Upper lobe of left lung (tissue), 6 donors: ENCODE results near the gene DERA. TPM values are rescaled to one million over a fixed set of nuclear protein-coding genes. Genes with fewer than 3 reads are reported as not detected.
"Not testable (repeated sequence)": the region's sequence is repeated elsewhere in the genome, so short reads cannot be mapped to it uniquely, and the experiment has no call there.

ENCODE experiments used
- ATAC-seq, 2 donors: fragments of 200-7000 bp; cut with Tn5 transposase; one replicate each; pipeline ENCODE4 v1.9.1; 2022; ENCODE audit warnings: mild to moderate bottlenecking in 2 of 2, moderate library complexity in 2 of 2; ENCODE audit not compliant: low FRiP score in 2 of 2
- DNase-seq, 2 donors: peaks; one replicate each; pipeline ENCODE4 v3.0.0-alpha.2; 2019 to 2020
- H3K27ac ChIP-seq, 4 donors: fragments of 200-600 bp; sonication (generic); one replicate each; pipeline ENCODE4 v1.5.1; 2016 to 2019
- H3K27me3 ChIP-seq, 4 donors: fragments of 200-600 bp; sonication (generic); one replicate each; pipeline ENCODE4 v1.5.1; 2017 to 2019
- H3K36me3 ChIP-seq, 4 donors: fragments of 200-600 bp; sonication (generic); one replicate each; pipeline ENCODE4 v1.5.1; 2016 to 2019
- H3K4me1 ChIP-seq, 4 donors: fragments of 200-600 bp; sonication (generic); one replicate each; pipeline ENCODE4 v1.5.1; 2018 to 2019
- H3K4me3 ChIP-seq, 4 donors: fragments of 200-600 bp; sonication (generic); one replicate each; pipeline ENCODE4 v1.5.1; 2017 to 2019; ENCODE audit warnings: mild to moderate bottlenecking in 2 of 4, moderate library complexity in 1 of 4
- H3K9me3 ChIP-seq, 4 donors: fragments of 200-600 bp; sonication (generic); one replicate each; pipeline ENCODE4 v1.5.1; 2018 to 2019
- EP300 ChIP-seq, 4 donors: sonication (generic); formaldehyde crosslinking; IDR thresholded peaks; one replicate each; pipeline ENCODE4 v1.5.1; 2017; ENCODE audit warnings: antibody characterized with exemption in 4 of 4, control low read depth in 2 of 4
- POLR2A ChIP-seq, 4 donors: fragments of 450-650 bp; IDR thresholded peaks; one replicate each; pipeline ENCODE4 v1.5.1; 2016 to 2017; ENCODE audit warnings: antibody characterized with exemption in 4 of 4, mild to moderate bottlenecking in 2 of 4
- POLR2AphosphoS5 ChIP-seq, 2 donors: sonication (generic); formaldehyde crosslinking; IDR thresholded peaks; one replicate each; pipeline ENCODE4 v1.5.1; 2017; ENCODE audit warnings: antibody characterized with exemption in 2 of 2
- WGBS, 2 donors: methylation state at CpG; one replicate each; pipeline ENCODE4 v1.1.5; 2017 to 2018; 5-methylcytosine and 5-hydroxymethylcytosine counted together
- total RNA-seq, 6 donors: library from RNA; depleted of rRNA in 4 of 6; stranded (reverse); fragments of >200 nt in 4 of 6; gene quantifications; one replicate each; pipeline versions ENCODE4 v1.1.0 to v1.2.1, GENCODE V29; 2016 to 2021
- TF ChIP-seq, protein P1 (sequence below), 6 experiments: fragments of 450-650 bp in 4 of 6; fragments of 200-600 bp in 2 of 6; sonication (generic) in 2 of 6; IDR thresholded peaks; one replicate each; pipeline ENCODE4 v1.5.1; 2016 to 2019; ENCODE audit warnings: antibody characterized with exemption in 6 of 6
- donor health status: DM: no; HTN: no; CAD: no; lungs with moderate emphysema.
- donor health status: DM: no; HTN: yes; CAD: no; lungs with severe emphysema.

DERA gene
- total RNA-seq, 6 donors from 2014 or later, result 13.6 to 63.8 (median 39.2) TPM

DNA sequence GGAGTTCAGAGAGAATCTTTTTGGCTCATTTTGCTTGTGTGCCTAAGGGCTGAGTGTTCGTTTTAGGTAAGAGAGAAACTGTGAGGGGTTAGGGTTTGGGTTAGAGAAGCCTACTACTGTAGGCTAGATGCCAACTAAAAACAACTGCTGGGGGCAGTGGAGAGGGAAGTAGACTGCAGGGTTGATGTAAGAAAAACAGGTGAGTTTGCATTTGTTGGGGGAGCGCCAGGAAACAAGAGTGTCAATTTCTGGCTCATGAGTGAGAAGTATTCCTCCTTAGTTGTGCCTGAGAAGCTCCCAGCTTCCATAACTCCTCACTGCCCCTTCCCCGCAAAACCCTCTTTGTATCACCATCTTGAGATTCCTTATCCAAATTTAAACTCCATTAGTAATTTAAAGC, 92.3 kb downstream of the DERA start:
- WGBS, 2 donors, result 88 to 92% methylated on average over 3 of the region's 3 CpGs
- no peak for DNase-seq
- no peak overlapping the region for H3K27ac ChIP-seq
- H3K36me3 ChIP-seq, result peaks cover 0 to 12% (median 0%) of the 10 kb centered on the region in 4 donors
- TF ChIP-seq, protein P1, sequence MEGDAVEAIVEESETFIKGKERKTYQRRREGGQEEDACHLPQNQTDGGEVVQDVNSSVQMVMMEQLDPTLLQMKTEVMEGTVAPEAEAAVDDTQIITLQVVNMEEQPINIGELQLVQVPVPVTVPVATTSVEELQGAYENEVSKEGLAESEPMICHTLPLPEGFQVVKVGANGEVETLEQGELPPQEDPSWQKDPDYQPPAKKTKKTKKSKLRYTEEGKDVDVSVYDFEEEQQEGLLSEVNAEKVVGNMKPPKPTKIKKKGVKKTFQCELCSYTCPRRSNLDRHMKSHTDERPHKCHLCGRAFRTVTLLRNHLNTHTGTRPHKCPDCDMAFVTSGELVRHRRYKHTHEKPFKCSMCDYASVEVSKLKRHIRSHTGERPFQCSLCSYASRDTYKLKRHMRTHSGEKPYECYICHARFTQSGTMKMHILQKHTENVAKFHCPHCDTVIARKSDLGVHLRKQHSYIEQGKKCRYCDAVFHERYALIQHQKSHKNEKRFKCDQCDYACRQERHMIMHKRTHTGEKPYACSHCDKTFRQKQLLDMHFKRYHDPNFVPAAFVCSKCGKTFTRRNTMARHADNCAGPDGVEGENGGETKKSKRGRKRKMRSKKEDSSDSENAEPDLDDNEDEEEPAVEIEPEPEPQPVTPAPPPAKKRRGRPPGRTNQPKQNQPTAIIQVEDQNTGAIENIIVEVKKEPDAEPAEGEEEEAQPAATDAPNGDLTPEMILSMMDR (IDR thresholded peaks at IDR 0.05), result no peak
- TF ChIP-seq POLR2A (IDR thresholded peaks at IDR 0.05) (no peak), EP300 (IDR thresholded peaks at IDR 0.05) (no peak), POLR2AphosphoS5 (IDR thresholded peaks at IDR 0.05) (no peak)
- ATAC-seq, result no peak
- no peaks in the 10 kb centered on the region for H3K27me3 ChIP-seq
- H3K9me3 ChIP-seq, result no peaks in the 10 kb centered on the region
- no peak overlapping the region for H3K4me3 ChIP-seq
- no peaks in the 10 kb centered on the region for H3K4me1 ChIP-seq

DNA sequence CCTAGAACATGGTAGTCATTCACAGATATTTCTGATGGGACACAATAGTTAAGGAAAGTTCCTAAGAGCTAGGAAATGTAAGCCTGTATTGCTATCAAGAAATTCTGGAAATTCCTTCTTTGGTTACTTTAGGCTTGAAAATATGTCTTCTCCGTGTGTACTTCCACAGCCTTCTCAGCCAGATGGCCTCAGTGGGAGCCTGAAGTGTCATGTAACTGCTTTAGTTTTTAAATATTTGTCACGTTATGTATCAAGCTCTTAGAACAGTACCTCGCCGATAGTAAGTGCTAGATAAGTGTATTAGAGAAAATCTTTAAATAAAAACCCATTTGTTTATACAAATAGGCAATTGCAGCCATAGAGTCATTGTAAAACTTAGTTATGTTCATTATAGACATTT, 95.6 kb downstream of the DERA start:
- ATAC-seq, result no peak
- H3K27me3 ChIP-seq, result no peaks in the 10 kb centered on the region
- DNase-seq, result no peak
- H3K27ac ChIP-seq, result no peak overlapping the region
- no peaks in the 10 kb centered on the region for H3K9me3 ChIP-seq
- no peak for TF ChIP-seq EP300 (IDR thresholded peaks at IDR 0.05)
- TF ChIP-seq POLR2AphosphoS5 (IDR thresholded peaks at IDR 0.05), result no peak
- TF ChIP-seq POLR2A (IDR thresholded peaks at IDR 0.05), result no peak
- TF ChIP-seq, protein P1 (IDR thresholded peaks at IDR 0.05), result no peak
- H3K4me1 ChIP-seq, result peaks cover 0 to 4% (median 2%) of the 10 kb centered on the region in 4 donors
- peaks cover 0 to 8% (median 0%) of the 10 kb centered on the region in 4 donors for H3K36me3 ChIP-seq
- WGBS, 2 donors, result 75 to 81% methylated on average over 4 of the region's 4 CpGs
- H3K4me3 ChIP-seq, result no peak overlapping the region

DNA sequence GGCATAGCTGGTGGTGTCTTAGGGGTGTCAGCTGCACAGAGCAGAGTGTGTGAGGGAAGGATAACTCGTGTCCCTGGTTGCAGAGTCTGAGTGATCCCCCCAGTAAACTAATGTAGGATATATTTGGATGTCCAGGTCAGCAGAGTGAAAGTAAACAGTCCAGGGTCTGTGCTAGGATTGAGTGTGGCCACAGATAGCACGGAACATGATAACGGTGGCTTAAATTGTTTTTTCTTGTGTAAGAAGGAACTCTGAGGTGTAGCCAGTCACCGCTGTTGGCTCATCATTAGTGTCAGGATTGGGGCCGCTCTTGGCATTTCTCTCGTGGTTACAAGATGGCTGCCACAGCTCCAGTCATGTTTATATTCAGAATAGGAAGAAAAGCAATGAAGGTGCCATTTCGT, 97.3 kb downstream of the DERA start:
- TF ChIP-seq POLR2A (IDR thresholded peaks at IDR 0.05) (no peak), EP300 (IDR thresholded peaks at IDR 0.05) (no peak), POLR2AphosphoS5 (IDR thresholded peaks at IDR 0.05) (no peak)
- TF ChIP-seq, protein P1 (IDR thresholded peaks at IDR 0.05), result no peak
- ATAC-seq (no peak), DNase-seq (no peak)
- Histone ChIP-seq H3K27me3 (no peaks in the 10 kb centered on the region), H3K27ac (no peak overlapping the region), H3K36me3 (peaks cover 0 to 8% (median 0%) of the 10 kb centered on the region in 4 donors), H3K4me1 (peaks cover 3 to 11% (median 7%) of the 10 kb centered on the region in 4 donors), H3K4me3 (no peak overlapping the region), H3K9me3 (no peaks in the 10 kb centered on the region)
- 91 to 98% methylated on average over 7 of the region's 7 CpGs for WGBS, 2 donors

DNA sequence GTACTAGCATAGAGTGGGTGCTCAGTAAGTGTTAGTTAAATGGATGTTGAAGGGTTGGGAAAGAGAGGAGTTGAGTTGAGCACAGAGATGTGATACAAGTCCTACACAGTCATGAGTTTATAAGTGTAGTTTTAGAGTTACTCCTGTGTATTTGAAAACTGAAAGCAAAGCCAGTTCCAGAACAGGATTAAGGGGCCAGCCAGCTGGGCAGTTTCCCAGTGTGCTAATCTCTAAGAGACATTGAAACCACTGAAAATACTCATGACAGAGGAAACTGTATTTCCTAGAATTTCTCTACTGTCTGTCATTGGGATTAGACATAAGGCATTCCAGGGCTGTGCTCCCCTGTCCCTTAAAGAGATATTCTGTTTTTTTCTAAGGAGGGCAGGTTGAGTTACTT, 101.0 kb downstream of the DERA start:
- Histone ChIP-seq H3K27me3 (no peaks in the 10 kb centered on the region), H3K27ac (peak overlapping the region in 3 of 4 donors; percentile 4 to 55 (median 36)), H3K9me3 (peaks cover 0 to 8% (median 7%) of the 10 kb centered on the region in 4 donors), H3K4me3 (no peak overlapping the region), H3K4me1 (peaks cover 3 to 11% (median 7%) of the 10 kb centered on the region in 4 donors), H3K36me3 (peaks cover 0 to 10% (median 0%) of the 10 kb centered on the region in 4 donors)
- DNase-seq (peak in 1 of 2 donors; percentile 62), ATAC-seq (peak; percentile 79 to 80)
- TF ChIP-seq EP300 (IDR thresholded peaks at IDR 0.05), result no peak
- TF ChIP-seq POLR2A (IDR thresholded peaks at IDR 0.05), result no peak

DNA sequence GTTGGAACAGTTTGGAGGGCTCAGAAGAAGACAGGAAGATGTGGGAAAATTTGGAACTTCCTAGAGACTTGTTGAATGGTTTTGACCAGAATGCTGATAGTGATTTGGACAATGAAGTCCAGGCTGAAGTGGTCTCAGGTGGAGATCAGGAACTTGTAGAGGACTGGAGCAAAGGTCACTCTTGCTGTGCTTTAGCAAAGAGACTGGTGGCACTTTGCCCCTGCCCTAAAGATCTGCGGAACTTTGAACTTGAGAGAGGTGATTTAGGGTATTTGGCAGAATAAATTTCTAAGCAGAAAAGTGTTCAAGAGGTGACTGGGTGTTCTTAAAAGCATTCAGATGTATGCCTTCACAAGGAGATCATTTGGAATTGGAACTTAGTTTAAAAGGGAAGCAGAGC, 102.6 kb downstream of the DERA start:
- H3K4me3 ChIP-seq, H3K36me3 ChIP-seq, H3K27me3 ChIP-seq, H3K27ac ChIP-seq, ATAC-seq, DNase-seq, H3K9me3 ChIP-seq: not testable (repeated sequence)
- H3K4me1 ChIP-seq, result peaks cover 3 to 11% (median 7%) of the 10 kb centered on the region in 4 donors
- 100% methylated on average over 1 of the region's 1 CpG for WGBS, 2 donors

DNA sequence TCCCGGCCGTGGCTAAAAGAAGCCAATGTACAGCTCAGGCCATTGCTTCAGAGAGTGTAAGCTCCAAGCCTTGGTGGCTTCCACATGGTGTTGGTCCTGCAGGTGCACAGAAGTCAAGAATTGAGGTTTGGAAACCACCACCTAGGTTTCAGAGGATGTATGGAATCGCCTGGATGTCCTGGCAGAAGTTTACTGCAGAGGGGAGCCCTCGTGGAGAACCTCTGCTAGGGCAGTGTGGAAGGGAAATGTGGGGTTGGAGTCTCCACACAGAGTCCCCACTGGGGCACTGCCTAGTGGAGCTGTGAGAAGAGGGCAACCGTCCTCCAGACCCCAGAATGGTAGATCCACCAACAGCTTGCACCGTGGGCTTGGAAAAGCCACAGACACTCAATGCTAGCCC, 103.3 kb downstream of the DERA start:
- H3K27me3 ChIP-seq, H3K27ac ChIP-seq, DNase-seq, H3K4me3 ChIP-seq, ATAC-seq, H3K9me3 ChIP-seq, H3K36me3 ChIP-seq: not testable (repeated sequence)
- 95 to 100% methylated on average over 6 of the region's 6 CpGs for WGBS, 2 donors
- H3K4me1 ChIP-seq, result peaks cover 3 to 11% (median 7%) of the 10 kb centered on the region in 4 donors
